ENCODE data around the gene ADO.
"Not testable (repeated sequence)": the region's sequence is repeated elsewhere in the genome, so short reads cannot be mapped to it uniquely, and the experiment has no call there.

ADO gene

DNA sequence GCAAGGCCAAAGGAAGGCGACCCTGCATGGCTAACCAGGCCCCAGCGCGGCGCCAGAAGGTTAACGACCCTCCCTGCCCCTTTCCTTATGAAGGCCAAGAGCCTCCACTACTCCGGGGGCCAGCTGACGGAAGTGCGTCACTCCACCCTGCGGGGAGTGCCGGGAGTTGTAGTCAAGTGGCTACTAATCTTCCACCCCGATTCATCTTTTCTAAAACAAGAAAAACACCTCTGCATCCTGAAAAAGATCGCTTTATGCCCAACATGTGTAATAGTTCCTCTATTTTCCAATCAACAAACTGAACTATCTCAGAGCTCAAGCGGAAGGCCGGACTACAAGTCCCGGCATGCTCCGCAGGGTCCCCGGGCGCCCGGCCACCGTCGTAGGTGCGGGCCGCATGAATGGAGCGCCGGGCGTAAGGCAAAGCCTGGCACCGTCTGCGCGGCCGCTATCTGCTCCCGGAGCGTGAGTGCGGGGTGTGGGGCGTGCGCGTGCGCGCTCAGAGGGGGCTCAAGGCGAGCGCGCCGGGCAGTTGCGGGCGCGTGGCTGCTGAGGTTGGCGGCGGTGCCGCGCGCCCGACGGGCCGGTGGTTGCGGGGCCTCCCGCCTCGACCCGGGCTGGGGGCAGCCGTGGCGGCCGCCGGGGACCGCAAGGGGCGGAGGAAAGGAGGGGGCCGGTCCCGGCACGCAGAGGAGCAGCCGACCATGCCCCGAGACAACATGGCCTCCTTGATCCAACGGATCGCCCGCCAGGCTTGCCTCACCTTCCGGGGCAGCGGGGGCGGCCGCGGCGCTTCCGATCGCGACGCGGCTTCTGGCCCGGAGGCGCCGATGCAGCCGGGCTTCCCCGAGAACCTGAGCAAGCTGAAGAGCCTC lies at the start of gene ADO:
ADO (plus strand) TSS at position 365 of the 875 bp plus-strand sequence; CDS start at position 705, 340 bp downstream.
- DNase-seq, result peak; percentile 50

DNA sequence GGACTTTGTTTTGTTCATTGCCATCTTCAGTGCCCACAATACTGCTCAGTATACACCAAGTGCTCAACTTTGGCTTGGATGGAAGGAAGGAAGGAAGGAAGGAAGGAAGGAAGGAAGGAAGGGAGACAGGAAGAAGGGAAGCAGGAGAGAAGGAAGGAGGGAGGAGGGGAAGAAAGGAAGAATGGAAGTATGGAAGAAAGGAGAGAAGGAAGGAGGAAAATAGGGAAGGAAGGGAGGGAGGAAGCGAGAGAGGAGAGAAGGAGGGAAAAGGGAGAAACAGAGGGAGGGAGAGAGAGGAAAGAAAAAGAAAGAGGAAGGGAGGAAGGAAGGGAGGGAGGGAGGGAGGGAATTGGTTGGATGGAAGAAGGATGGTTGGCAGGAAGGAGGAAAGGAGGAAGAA lies 49.6 kb upstream of the ADO start:
- no peak for DNase-seq

DNA sequence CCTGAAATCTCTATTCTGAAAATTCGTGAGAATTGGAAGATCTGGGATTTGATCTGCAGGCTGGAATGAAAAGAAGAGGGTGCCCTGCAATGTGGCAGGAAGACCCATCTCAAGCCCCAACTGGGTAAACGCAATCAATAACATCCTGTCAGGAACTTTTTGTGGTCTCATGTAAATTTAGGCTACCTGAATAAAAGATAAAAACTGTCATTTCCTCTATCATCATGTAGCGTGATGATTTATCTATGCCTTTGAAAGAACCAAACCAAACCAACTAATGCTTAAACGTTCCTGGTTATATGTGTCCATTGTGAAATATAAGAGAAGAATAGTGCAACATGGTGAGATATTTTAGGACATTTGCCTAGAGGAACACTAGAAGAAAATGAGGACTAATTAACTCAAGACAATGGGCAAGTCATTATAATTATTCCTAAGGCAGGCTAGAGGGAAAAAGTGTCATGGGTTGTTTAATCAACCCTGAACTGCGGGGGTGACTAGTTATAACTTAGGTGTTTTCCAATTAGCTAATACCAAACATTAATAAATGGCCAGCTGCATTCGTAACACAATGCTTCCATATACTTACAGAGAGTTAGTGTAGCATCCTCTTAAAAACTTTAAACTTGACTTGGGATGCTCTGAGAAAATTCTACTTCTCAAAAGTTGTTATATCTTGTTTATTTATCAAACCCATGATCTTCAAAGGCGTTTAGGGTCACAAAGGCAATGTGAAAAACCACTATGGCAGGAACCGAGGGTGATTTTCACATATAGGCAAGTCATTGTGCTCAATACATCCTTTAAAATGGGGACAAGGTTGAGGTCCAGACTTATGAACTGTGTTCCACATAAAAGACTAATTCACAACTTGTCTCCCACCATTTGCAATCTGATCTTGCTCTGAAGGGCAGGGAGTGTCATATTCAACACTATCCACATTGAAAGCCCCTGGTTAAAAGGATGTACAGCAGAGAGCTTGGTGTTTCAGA lies 48.6 kb upstream of the ADO start:
- DNase-seq, result no peak

DNA sequence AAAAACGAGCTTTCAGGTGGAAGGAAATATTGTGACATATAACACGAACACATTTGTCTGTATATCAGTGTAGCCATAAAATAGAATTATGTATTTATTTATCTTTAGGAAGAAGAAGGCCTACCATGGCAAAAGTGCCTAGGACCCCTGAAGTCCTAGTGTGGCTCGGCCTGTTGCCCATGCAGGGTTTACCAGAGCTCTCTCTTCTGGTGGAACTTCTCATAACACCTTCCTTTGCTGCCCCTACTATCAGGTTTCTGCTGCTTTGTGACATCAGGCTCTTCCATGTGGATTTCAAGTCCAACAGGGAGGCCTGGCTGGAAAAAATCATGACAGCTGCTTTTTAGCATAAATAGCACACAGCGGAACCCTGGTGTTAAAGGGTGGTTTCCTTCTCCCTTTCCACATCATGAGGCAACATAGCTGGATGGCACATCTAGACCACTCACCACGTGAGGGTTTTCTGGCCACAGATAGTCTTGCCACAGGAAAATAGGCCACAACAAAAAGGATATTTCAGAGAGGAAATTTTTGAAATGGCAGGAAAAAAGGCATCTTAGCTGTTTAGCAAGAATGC lies 44.8 kb upstream of the ADO start:
- no peak for DNase-seq

DNA sequence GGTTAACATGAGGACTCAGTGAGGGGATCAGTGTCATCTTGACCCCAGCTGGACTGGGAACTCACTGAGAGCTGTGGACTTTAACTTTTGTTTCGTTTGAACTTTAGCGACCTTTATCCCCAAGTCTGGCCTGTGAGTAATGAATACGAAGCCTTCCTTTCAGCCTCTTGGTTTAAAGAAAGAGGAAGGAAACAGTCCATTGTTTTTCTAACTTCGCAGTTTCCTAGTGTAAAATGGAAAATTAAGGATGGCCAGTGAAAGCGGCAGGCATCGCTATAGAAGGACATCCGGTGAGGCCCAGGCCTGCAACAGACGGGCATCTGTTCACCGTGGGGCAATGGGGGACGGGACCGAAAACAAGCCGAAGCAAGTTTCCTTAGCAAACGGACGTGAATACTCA lies 44.1 kb upstream of the ADO start:
- DNase-seq, result no peak

DNA sequence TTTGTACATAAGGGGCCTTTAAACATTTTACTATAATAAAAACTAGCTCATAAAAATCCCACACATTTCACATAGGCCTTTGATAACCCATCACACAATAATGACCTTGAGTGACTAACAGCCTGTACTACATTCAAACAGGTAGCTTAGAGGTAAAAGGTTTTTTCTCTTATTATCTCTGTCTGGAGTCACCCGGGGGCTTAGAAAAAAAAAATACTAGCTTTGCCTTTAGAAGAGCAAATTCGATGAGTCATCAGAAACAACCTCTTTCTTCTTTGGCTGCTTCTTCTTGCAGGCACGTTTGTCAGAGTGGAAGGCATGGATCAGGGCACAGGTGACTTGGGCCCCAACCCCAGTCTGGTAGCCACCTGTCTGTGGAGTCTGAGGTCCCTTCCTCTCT lies 43.4 kb upstream of the ADO start:
- no peak for DNase-seq

DNA sequence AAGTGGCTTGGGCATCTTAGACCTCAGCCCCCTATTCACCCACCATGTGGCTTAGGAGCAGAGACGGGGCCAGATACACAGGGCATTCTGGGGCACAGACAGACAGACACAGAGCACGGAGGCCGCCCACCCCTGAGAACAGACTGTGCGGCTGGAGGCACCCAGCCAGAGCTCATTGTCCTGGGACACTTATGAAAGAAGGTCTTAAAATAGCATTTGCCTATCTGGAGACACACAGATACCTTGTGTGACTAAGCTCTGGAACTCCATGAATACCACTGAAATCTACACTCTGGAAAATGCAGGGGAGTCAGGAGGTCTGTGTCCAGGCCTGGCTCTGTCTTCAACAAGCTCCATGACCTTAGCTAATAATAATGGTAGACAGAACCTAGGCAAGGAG lies 41.4 kb upstream of the ADO start:
- no peak for DNase-seq

DNA sequence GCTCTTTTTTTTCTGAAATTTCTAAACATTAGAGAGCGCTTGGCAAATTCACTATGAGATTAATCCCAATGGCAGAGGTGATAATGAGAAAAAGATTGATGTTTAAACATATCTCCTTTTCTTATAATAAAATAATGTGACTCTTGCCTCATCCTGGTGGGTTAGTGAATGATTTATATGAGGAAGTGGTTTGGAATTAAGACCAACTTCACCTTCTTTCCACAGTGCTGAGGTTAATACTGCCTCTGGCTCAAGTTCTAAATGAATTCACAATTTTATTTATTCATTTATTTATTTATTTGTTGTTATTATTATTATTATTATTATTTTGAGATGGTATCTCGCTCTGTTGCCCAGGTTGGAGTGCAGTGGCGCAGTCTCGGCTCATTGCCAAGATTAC lies 40.5 kb upstream of the ADO start:
- no peak for DNase-seq

DNA sequence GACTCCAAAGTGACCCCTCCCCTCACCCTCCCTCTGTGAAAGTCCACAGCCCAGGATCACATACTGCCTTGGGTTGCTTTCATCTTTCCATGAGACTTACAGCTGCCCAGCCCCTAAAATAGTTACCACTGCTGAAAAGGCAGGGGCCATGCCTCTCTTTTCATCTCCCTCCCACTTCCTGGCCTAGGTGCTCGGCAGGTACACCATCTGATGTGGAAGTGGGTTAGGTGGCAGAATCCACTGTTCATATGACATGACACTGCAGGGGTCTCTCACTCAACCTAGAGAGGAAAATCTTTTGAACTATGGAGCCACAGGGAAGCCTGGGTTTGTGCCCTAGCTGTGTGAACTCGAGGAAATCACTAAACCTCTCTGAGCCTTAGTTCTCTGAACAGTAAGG lies 38.8 kb upstream of the ADO start:
- DNase-seq, result no peak

DNA sequence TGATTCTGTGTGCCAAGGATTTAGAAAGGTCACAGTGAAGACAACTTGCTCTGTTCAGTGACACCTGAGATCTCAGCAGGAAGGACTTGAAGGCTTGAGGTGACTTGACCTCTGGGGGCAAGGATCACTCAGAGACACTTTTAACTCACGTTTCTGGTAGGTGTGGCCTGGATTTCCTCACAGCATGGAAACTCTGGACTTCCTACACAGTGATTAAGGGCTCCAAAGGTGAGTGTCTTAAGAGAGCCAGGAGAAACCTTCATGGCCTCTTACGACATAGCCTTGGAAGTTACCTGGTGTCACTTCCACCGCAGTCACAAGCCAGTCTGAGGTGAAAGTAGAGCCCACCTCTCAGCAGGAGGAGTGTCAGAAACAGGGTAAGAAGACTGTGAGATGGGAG lies 38.1 kb upstream of the ADO start:
- no peak for DNase-seq

DNA sequence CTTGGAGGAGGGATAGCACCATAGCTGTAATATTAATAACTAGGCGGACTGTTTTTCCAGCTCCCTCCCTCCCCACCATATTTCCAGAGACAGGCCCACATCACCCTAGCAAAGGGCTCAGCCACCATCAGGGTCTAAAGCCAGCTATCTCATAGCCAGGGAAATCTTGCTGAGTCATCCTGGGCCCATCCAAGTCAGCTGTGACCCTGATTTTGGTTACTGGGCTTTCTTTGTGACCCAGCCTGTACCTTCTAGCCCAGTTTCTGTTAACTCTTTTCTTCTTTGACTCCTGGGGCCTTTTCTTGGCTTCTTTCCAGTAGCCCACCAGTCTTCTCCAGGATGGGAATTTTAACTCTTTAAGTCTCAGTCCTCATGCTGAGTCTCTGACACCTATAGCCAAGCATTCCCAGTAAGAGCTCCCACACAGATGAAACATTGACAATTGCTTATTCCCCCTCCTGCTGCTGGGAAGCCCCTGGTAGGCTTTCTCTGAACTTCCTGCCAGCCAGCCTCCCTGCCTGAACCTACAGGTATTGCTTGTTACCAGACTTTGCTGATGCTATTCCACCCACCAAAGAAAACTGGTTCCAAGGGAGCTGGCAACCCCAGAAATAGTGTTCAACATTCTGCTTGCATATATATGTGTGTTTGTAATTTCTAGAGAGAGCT lies 34.8 kb upstream of the ADO start:
- DNase-seq, result no peak

DNA sequence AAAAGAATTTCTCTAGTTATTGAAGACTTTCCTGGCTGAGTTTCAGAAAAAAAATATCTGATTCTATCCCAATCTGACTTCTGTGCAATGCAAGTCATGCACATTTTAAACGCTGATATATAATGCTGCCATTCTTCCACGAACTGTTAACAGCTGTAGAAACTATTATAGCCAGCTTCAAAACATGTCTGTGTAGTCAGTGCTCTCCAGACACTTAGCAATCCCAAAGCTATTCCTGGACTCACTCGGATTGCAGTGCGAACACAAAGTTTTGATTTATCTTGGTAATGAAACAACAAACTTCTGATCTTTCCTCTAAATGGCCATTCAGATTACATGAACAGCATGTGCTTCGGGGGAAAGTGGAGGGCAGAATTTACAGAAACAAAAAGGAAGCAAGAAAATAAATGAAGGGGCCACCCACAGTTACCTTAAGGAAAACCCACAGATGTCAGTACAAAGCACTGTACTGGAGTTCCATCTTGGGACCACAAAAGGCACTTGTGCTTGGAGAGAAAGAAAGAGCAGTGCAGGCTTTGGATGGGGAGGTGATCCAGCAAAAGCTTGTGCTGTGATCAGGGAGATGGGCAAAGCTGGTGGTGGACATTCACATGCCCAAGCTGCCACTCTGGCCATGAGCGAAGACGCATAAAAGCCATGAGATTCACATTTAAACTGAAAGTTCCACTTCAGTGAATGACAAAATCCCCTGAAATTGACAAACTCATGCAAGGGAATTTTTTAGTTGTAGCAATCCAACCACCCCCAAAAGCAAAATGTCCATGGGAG lies 32.1 kb upstream of the ADO start:
- no peak for DNase-seq

DNA sequence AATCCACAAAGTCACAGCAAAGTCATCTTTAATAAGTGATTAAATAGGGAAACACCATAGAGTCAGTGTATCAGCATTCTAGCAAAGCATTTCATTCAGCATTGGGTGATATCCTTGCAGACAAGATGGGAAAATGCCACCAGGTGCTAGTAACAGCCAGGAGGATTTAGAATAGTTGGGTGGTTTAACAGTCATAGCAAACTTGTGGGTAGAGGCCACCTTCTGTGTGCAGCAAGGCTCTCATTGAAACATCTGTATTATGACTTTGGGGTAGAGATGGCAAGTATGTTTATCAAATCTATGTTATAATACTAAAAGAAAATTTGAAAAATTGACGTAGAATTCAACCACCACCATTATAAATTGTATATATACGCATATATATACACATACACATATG lies 26.4 kb upstream of the ADO start:
- no peak for DNase-seq

DNA sequence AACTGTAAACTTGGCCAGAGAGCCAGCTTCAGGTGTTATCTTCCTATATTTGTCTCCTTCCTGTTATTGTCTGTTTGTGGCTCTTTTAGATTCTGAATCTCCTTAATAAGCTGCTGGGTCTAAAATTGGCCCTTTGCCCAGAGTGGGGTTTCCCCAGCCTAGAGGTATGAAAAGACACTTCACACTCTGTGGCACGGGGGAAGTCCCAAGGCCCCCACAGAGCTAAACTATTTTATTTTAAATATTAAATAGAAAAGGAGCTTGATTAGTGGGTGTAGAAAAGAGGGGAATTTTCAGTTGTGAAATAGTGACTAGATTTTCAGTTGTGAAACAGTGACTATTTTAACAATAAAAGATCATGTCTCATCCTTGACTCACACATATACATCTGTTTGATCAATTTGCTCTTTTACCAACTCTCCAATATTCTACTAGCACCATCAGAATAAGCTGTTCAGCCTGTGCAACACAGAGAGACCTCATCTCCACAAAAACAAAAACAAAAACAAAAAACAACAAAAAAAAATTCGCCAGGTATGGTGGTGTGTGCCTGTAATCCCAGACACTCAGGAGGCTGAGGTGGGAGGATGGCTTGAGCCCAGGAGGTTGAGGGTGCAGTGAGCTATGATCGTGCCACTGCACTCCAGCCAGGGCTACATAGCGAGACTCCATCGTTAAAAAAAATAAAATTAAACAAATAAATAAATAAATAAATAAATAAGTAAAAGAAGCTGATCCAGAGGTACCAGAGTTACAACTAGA lies 24.9 kb upstream of the ADO start:
- no peak for DNase-seq

DNA sequence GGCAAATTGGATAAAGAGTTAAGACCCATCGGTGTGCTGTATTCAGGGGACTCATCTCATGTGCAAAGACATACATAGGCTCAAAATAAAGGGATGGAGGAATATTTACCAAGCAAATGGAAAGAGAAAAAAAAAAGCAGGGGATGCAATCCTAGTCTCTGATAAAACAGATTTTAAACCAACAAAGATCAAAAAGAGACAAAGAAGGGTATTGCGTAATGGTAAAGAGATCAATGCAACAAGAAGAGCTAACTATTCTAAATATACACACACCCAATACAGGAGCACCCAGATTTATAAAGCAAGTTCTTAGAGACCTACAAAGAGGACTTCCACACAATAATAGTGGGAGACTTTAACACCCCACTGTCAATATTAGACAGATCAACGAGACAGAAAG lies 20.0 kb upstream of the ADO start:
- DNase-seq, result not testable (repeated sequence)

DNA sequence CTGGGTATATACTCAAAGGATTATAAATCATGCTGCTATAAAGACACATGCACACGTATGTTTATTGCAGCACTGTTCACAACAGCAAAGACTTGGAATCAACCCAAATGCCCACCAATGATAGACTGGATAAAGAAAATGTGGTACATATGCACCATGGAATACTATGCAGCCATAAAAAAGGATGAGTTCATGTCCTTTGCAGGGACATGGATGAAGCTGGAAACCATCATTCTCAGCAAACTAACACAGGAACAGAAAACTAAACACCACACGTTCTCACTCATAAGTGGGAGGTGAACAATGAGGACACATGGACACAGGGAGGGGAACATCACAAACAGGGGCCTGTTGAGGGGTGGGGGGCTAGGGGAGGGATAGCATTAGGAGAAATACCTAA lies 16.2 kb upstream of the ADO start:
- not testable (repeated sequence) for DNase-seq

DNA sequence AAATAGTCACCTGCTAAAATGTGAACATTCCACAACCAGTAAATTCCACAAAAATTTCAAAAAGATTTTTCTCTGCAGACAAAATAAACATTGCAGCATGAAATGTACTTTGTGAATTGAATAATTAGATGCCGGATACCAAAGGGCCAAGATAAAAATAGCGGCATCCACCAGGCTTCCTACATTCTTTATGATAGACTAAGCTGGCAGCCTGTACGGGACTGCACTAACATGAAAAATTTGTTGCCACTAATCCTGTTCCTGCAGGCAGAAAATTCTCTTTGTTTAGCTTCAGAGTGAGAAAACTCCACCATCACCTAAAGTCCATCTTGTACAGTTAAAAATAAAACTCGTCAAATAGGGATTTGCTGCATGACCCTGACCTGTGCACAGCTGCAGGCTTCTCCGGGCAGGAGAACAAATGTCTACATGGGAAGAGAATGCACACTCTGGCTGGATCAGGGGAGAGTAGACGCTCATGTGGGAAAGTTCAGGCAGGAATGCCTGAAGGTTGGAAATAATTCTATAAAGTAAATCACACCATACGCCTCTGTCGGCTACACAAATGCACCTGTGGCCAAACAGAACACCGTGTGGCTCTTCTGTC lies 15.6 kb upstream of the ADO start:
- DNase-seq, result no peak

DNA sequence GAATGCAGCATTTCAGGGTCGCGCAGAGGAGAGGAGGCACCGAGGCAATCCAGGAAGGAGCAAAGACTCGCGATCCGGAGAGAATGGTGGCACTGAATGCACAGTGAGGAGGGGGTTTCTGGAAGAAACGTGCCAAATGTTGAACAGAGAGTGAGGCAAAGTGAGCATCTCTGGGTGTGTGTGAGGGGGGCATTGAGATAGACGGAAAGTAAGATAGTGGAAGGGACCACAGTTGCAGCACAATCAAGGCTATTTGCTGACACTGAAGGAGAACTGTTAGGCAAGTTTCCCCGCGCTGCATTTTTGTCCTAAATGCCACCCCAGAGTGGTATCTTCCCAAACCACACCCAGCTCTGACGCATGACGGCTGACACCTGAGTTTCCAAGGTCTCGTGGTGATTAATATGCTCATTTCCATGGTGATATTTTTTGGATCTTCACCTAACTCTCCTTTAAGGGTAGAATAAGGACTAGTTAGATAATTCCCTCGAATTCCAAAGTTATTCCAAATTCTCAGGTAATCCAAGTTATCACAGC lies 14.4 kb upstream of the ADO start:
- DNase-seq, result no peak

DNA sequence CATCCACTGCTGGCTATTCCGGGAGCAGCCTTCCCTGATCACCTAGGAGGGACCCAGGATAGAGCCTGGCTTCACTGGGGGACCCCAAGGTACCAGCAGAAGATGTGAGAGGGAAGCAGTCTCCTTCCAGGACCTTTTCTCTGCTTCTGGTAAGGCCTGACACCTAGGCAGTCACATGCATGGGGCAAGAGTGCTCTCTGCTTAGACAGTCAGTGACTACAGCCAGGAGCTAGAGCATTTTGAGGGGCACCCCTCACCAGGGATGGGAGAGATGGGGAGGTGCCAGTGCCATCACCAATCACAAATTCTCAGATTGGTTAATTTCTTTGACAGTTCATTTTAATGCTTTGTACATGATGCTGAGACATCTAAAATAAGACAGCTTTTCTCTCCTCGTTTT lies 13.9 kb upstream of the ADO start:
- DNase-seq, result no peak

DNA sequence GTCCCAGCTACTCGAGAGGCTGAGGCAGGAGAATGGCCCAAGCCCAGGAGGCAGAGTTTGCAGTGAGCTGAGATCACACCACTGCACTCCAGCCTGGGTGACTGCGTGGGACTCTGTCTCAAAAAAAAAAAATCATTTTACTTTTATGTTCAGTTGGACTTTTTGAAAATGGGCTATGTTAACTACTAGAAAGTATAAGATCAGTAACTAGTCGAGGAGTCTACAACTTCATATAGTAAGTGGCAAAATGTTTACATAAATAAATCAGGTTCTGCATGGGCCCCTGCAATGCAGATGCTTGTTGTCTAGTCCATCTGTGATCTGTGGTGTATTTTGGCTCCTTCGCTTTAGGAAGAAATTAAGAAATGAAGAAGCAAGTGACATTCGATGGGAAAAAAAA lies 12.3 kb upstream of the ADO start:
- no peak for DNase-seq

DNA sequence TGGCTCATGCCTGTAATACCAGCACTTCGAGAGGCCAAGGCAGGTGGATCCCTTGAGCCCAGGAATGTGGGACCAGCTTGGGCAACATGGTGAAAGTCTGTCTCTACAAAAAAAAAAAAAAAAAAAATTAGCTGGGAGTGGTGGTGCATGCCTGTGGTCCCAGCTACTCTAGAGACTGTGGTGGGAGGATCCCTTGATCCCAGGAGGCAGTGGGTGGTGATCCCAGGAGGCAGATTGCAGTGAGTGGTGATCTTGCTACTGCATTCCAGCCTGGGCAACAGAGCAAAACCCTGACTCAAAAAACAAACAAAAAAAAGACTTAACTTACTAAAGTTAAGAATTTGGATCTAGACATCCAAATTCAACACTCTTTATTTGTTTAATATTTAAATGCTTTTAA lies 10.2 kb upstream of the ADO start:
- no peak for DNase-seq

All from NCI-H510A (cell line).